Neutrophil (primary cell): Measurements from ENCODE around the gene RALGAPA2.

Experiments used
- H3K27ac ChIP-seq: fragments of 200-600 bp; sonication (generic); 2 replicates; pipeline ENCODE4 v1.5.1; 2016; ENCODE audit warnings: mild to moderate bottlenecking, moderate library complexity
- H3K27me3 ChIP-seq: fragments of 200-600 bp; sonication (generic); 2 replicates; pipeline ENCODE4 v1.6.0; 2016; ENCODE audit warnings: mild to moderate bottlenecking
- H3K36me3 ChIP-seq: fragments of 200-600 bp; sonication (generic); 2 replicates; pipeline ENCODE4 v1.5.1; 2017
- H3K4me1 ChIP-seq, 2 experiments: fragments of 200-600 bp in 1 of 2; sonication (generic) in 1 of 2; 1 replicate in 1 of 2; 2 replicates in 1 of 2; pipeline versions ENCODE4 v1.5.1 to v1.6.1; 2013 to 2016; ENCODE audit warnings: low read depth in 1 of 2, low read length in 1 of 2, mild to moderate bottlenecking in 1 of 2, moderate library complexity in 1 of 2; ENCODE audit not compliant: control insufficient read depth in 1 of 2, insufficient read depth in 1 of 2
- H3K4me3 ChIP-seq, 2 experiments: fragments of 200-600 bp in 1 of 2; sonication (generic) in 1 of 2; 1 replicate in 1 of 2; 2 replicates in 1 of 2; pipeline ENCODE4 v1.5.1; 2013 to 2016; ENCODE audit warnings: low read depth in 1 of 2, low read length in 1 of 2, mild to moderate bottlenecking in 1 of 2, moderate library complexity in 1 of 2
- H3K9me3 ChIP-seq: fragments of 200-600 bp; sonication (generic); 2 replicates; pipeline ENCODE4 v1.5.1; 2016
- CTCF ChIP-seq: fragments of 200-600 bp; sonication (generic); IDR thresholded peaks from 2 replicates; pipeline ENCODE4 v1.5.1; 2016; ENCODE audit warnings: antibody characterized with exemption

The RALGAPA2 gene

GRCh38 chr20:20353576-20353975, 358.9 kb downstream of the RALGAPA2 start:
- no peak overlapping the region for H3K4me3 ChIP-seq
- H3K27me3 ChIP-seq: peaks cover 49% of the 10 kb centered on the region
- no peak overlapping the region for H3K27ac ChIP-seq
- no peaks in the 10 kb centered on the region for H3K36me3 ChIP-seq
- TF ChIP-seq CTCF: no peak
- no peaks in the 10 kb centered on the region for H3K4me1 ChIP-seq
- H3K9me3 ChIP-seq: no peaks in the 10 kb centered on the region

- Histone ChIP-seq H3K27me3 (peaks cover 22% of the 10 kb centered on the region), H3K4me3 (no peak overlapping the region), H3K9me3 (no peaks in the 10 kb centered on the region), H3K4me1 (no peaks in the 10 kb centered on the region), H3K27ac (no peak overlapping the region), H3K36me3 (no peaks in the 10 kb centered on the region)
- no peak for TF ChIP-seq CTCF
Observed at GRCh38 chr20:20344476-20344875, 368.0 kb downstream of the RALGAPA2 start.

- Histone ChIP-seq H3K36me3 (no peaks in the 10 kb centered on the region), H3K27me3 (peaks cover 18% of the 10 kb centered on the region), H3K9me3 (no peaks in the 10 kb centered on the region), H3K27ac (no peak overlapping the region), H3K4me1 (no peaks in the 10 kb centered on the region), H3K4me3 (no peak overlapping the region)
- no peak for TF ChIP-seq CTCF
Observed at GRCh38 chr20:20343932-20344331, 368.5 kb downstream of the RALGAPA2 start.
